ENCODE data around the gene NT5DC3.

NT5DC3 gene

GRCh38 chr12:103779410-103780092, 61.5 kb downstream of the NT5DC3 start:
- no peak for DNase-seq

- DNase-seq = no peak
Measured at GRCh38 chr12:103778781-103779180, 62.3 kb downstream of the NT5DC3 start.

- no peak for DNase-seq
Measured at GRCh38 chr12:103774977-103775560, 66.0 kb downstream of the NT5DC3 start.

- DNase-seq = no peak
Measured at GRCh38 chr12:103773109-103773910, 67.7 kb downstream of the NT5DC3 start.

- DNase-seq = no peak
Measured at GRCh38 chr12:103772367-103773108, 68.5 kb downstream of the NT5DC3 start.

GRCh38 chr12:103771466-103771865, 69.6 kb downstream of the NT5DC3 start:
- no peak for DNase-seq

- DNase-seq = no peak
Measured at GRCh38 chr12:103769240-103769945, 71.6 kb downstream of the NT5DC3 start.

- no peak for DNase-seq
Measured at GRCh38 chr12:103768467-103769123, 72.4 kb downstream of the NT5DC3 start.

GRCh38 chr12:103766028-103766427, 75.0 kb downstream of the NT5DC3 start:
- DNase-seq = no peak

GRCh38 chr12:103765322-103765721, 75.7 kb downstream of the NT5DC3 start:
- no peak for DNase-seq

- DNase-seq = no peak
Measured at GRCh38 chr12:103762473-103762872, 78.6 kb downstream of the NT5DC3 start.

- DNase-seq = no peak
Measured at GRCh38 chr12:103758310-103759089, 82.5 kb downstream of the NT5DC3 start.

- DNase-seq = no peak
Measured at GRCh38 chr12:103757248-103757647, 83.8 kb downstream of the NT5DC3 start.

- DNase-seq = no peak
Measured at GRCh38 chr12:103756443-103756842, 84.6 kb downstream of the NT5DC3 start.

- DNase-seq = no peak
Measured at GRCh38 chr12:103755425-103755824, 85.6 kb downstream of the NT5DC3 start.

GRCh38 chr12:103751600-103751999, 89.4 kb downstream of the NT5DC3 start:
- no peak for DNase-seq

- no peak for DNase-seq
Measured at GRCh38 chr12:103751171-103751570, 89.9 kb downstream of the NT5DC3 start.

GRCh38 chr12:103748875-103749274, 92.2 kb downstream of the NT5DC3 start:
- DNase-seq = no peak

GRCh38 chr12:103748002-103748401, 93.0 kb downstream of the NT5DC3 start:
- no peak for DNase-seq

- DNase-seq = no peak
Measured at GRCh38 chr12:103745962-103746361, 95.1 kb downstream of the NT5DC3 start.

- DNase-seq = no peak
Measured at GRCh38 chr12:103743788-103744187, 97.2 kb downstream of the NT5DC3 start.

All from stimulated activated CD4-positive, alpha-beta T cell treated with anti-CD3 and anti-CD28 coated beads, Interleukin-4, amount 100 ng/mL, for 1 hour (primary cell).